CD4-positive, alpha-beta T cell (primary cell): ENCODE measurements around the gene THSD7A. TPM values are rescaled to one million over a fixed set of nuclear protein-coding genes. Genes with fewer than 3 reads are reported as not detected.

Experiments
- ATAC-seq: fragments of 200-7000 bp; cut with Tn5 transposase; one replicate; pipeline ENCODE4 v1.10.0; 2022; ENCODE audit warnings: mild to moderate bottlenecking; ENCODE audit not compliant: poor library complexity
- CTCF ChIA-PET: fragments of 350-600 bp; sonication (Branson Sonifier 250); formaldehyde crosslinking; loops from one replicate; lab custom pipeline; 2021; ENCODE audit warnings: antibody characterized with exemption, inconsistent platforms; lab: Charles Lee
- POLR2A ChIA-PET: fragments of 350-600 bp; sonication (Branson Sonifier 250); formaldehyde crosslinking; loops from one replicate; lab custom pipeline; 2021; ENCODE audit warnings: antibody characterized with exemption, inconsistent platforms; lab: Charles Lee
- DNase-seq, 14 experiments: peaks; one replicate each; pipeline ENCODE4 v3.0.0-alpha.2; 2013 to 2020; ENCODE audit warnings: mixed read lengths in 2 of 14
- H3K27ac ChIP-seq, 2 donors: one replicate each; pipeline versions ENCODE4 v1.5.1 to v1.7.0; 2013; ENCODE audit warnings: low read length in 2 of 2, low read depth in 1 of 2, mild to moderate bottlenecking in 1 of 2
- H3K27me3 ChIP-seq, 2 experiments: 1 replicate in 1 of 2; 2 replicates in 1 of 2; pipeline versions ENCODE4 v1.6.1 to v1.7.0; 2013; ENCODE audit warnings: low read length in 2 of 2, control low read depth in 1 of 2, mild to moderate bottlenecking in 1 of 2, moderate library complexity in 1 of 2; ENCODE audit not compliant: insufficient read depth in 2 of 2, control insufficient read depth in 1 of 2
- H3K36me3 ChIP-seq: one replicate; pipeline ENCODE4 v1.6.1; 2013; ENCODE audit warnings: low read length, control low read depth; ENCODE audit not compliant: insufficient read depth
- H3K4me1 ChIP-seq: one replicate; pipeline ENCODE4 v1.6.1; 2013; ENCODE audit warnings: low read length, control low read depth; ENCODE audit not compliant: insufficient read depth
- H3K4me3 ChIP-seq: one replicate; pipeline ENCODE4 v1.5.1; 2013; ENCODE audit warnings: mild to moderate bottlenecking, low read length, moderate library complexity
- H3K9me3 ChIP-seq, 2 experiments: 1 replicate in 1 of 2; 2 replicates in 1 of 2; pipeline versions ENCODE4 v1.6.1 to v1.7.0; 2013; ENCODE audit warnings: low read length in 2 of 2, mild to moderate bottlenecking in 2 of 2, control low read depth in 1 of 2, moderate library complexity in 1 of 2; ENCODE audit not compliant: control insufficient read depth in 1 of 2, insufficient read depth in 1 of 2
- H3K27ac Mint-ChIP-seq: one replicate; pipeline ENCODE4 v1.8.0; 2020; ENCODE audit warnings: mixed read lengths
- H3K27me3 Mint-ChIP-seq: one replicate; pipeline ENCODE4 v1.8.0; 2021; ENCODE audit warnings: mixed read lengths
- H3K36me3 Mint-ChIP-seq: one replicate; pipeline ENCODE4 v1.8.0; 2021; ENCODE audit warnings: low read depth, mixed read lengths
- H3K4me1 Mint-ChIP-seq: one replicate; pipeline ENCODE4 v1.8.0; 2021; ENCODE audit warnings: low read depth, mixed read lengths
- H3K4me3 Mint-ChIP-seq: one replicate; pipeline ENCODE4 v1.8.0; 2020; ENCODE audit warnings: mild to moderate bottlenecking, mixed read lengths
- H3K9me3 Mint-ChIP-seq: one replicate; pipeline ENCODE4 v1.8.0; 2020; ENCODE audit warnings: mixed read lengths
- CTCF ChIP-seq: fragments of 200-600 bp; IDR thresholded peaks from one replicate; pipeline ENCODE4 v1.8.0; 2022; ENCODE audit warnings: antibody characterized with exemption, mild to moderate bottlenecking
- intact Hi-C, 2 experiments: fragments of 100-400 bp; cut with DNase I in 1 of 2; cut with micrococcal nuclease in 1 of 2; formaldehyde crosslinking; loops; one replicate each; pipeline versions ENCODE4 v1.15.1 to v1.9.0; 2023 to 2025; cut with DNase I, micrococcal nuclease
- total RNA-seq, 174 experiments: library from RNA in 2 of 174; stranded (reverse) in 2 of 174; gene quantifications; one replicate each; pipeline ENCODE4 v1.2.3 and lab custom pipeline; 2021 to 2026

Gene THSD7A
- total RNA-seq, 2 experiments from 2014 or later, result not detected

- DNase-seq (no peak), ATAC-seq (no peak)
- H3K27ac ChIP-seq, result no peak overlapping the region
- ChIA-PET POLR2A (no interaction called here), CTCF (no interaction called here)
- Mint-ChIP-seq H3K9me3 (peaks cover 2% of the 10 kb centered on the region), H3K27me3 (no peaks in the 10 kb centered on the region), H3K36me3 (no peaks in the 10 kb centered on the region), H3K4me3 (no peak overlapping the region), H3K4me1 (no peaks in the 10 kb centered on the region), H3K27ac (no peak overlapping the region)
- no peaks in the 10 kb centered on the region for H3K27me3 ChIP-seq
- TF ChIP-seq CTCF, result no peak
- no peaks in the 10 kb centered on the region for H3K9me3 ChIP-seq
- no peaks in the 10 kb centered on the region for H3K36me3 ChIP-seq
- H3K4me1 ChIP-seq, result no peaks in the 10 kb centered on the region
- H3K4me3 ChIP-seq, result no peak overlapping the region
- intact Hi-C loops, result no loop called here
Measured at GRCh38 chr7:11775401-11775800, 56.6 kb downstream of the THSD7A start.

DNA sequence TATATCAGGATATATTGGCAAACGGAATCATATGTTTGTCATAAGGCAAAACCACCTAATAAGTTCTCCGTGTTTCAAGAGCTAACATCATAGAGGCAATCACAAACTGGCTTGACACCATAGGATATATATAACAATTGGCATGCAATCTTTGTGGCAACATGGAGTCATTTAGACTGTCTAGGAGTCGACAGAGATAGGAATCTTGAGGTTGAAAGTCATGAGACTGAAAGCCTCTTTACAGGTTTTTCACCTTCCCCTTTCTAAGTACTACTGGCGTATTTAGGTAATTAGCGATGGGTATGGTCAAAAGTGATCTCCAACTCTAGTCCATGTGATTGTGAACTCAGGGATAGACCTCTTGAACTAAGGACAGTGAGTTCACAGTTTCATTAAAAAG lies 63.7 kb downstream of the THSD7A start:
- Histone ChIP-seq H3K27me3 (no peaks in the 10 kb centered on the region), H3K4me3 (no peak overlapping the region), H3K4me1 (no peaks in the 10 kb centered on the region), H3K27ac (no peak overlapping the region), H3K9me3 (no peaks in the 10 kb centered on the region), H3K36me3 (no peaks in the 10 kb centered on the region)
- DNase-seq, result no peak
- Mint-ChIP-seq H3K36me3 (no peaks in the 10 kb centered on the region), H3K4me1 (no peaks in the 10 kb centered on the region), H3K27ac (no peak overlapping the region), H3K9me3 (no peaks in the 10 kb centered on the region), H3K27me3 (no peaks in the 10 kb centered on the region), H3K4me3 (no peak overlapping the region)
- intact Hi-C loops, result no loop called here
- CTCF ChIA-PET, result no interaction called here
- POLR2A ChIA-PET, result no interaction called here
- no peak for TF ChIP-seq CTCF
- ATAC-seq, result no peak

DNA sequence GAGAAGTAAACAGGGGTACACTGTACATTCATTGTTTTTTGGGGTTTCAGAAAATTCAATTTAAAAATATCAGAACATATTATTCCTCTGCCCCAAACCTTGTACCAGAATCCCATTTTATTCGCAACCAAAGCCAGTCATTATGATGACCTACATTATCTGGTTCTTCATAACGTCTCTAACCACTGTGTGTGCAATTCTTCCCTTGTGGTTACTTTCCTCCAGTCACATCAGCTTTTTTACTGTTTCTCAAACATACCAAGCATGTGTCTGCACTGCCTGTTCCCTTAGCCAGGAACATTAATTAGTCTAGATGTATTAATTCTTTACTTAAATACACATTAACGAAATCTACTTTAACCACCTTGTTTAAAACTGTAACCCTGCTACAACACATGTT lies 64.8 kb downstream of the THSD7A start:
- ATAC-seq (no peak), DNase-seq (no peak)
- H3K36me3 Mint-ChIP-seq, result no peaks in the 10 kb centered on the region
- no peaks in the 10 kb centered on the region for H3K27me3 Mint-ChIP-seq
- ChIA-PET POLR2A (no interaction called here), CTCF (no interaction called here)
- Histone ChIP-seq H3K4me3 (no peak overlapping the region), H3K9me3 (no peaks in the 10 kb centered on the region), H3K4me1 (no peaks in the 10 kb centered on the region), H3K36me3 (no peaks in the 10 kb centered on the region), H3K27ac (no peak overlapping the region), H3K27me3 (no peaks in the 10 kb centered on the region)
- no peak overlapping the region for H3K27ac Mint-ChIP-seq
- intact Hi-C loops, result no loop called here
- no peak overlapping the region for H3K4me3 Mint-ChIP-seq
- TF ChIP-seq CTCF, result no peak
- H3K9me3 Mint-ChIP-seq, result no peaks in the 10 kb centered on the region
- no peaks in the 10 kb centered on the region for H3K4me1 Mint-ChIP-seq
